GM18909 (cell line): ENCODE data around the gene SRRM5.
A peak's percentile ranks its signal among the peaks of the same experiment; 100 is the strongest.

Experiments used
- ATAC-seq: cut with Tn5 transposase; IDR thresholded peaks from one replicate; pipeline ENCODE4 v1.9.1; 2021; ENCODE audit warnings: mild to moderate bottlenecking; ENCODE audit not compliant: unreplicated experiment, poor library complexity

The SRRM5 gene

GRCh38 chr19:43610493-43610892 lies 1.4 kb upstream of the SRRM5 start:
- no peak for ATAC-seq

- no peak for ATAC-seq
Measured at GRCh38 chr19:43612374-43612773, 486 bp downstream of the SRRM5 start.

- ATAC-seq: no peak
Measured at GRCh38 chr19:43616306-43616705, 4.4 kb downstream of the SRRM5 start.

GRCh38 chr19:43616954-43617353 lies 5.1 kb downstream of the SRRM5 start:
- no peak for ATAC-seq

GRCh38 chr19:43618921-43619261 lies 7.0 kb downstream of the SRRM5 start:
- ATAC-seq: peak; percentile 41

- peak; percentile 76 for ATAC-seq
Measured at GRCh38 chr19:43619262-43620060, 7.6 kb downstream of the SRRM5 start, which contains the start of gene ZNF428. TSS of gene ZNF428 (minus strand) at chr19:43619629. CDS start at chr19:43614304, 5,325 bp downstream.

- no peak for ATAC-seq
Measured at GRCh38 chr19:43620061-43621001, 8.4 kb downstream of the SRRM5 start.

- no peak for ATAC-seq
Measured at GRCh38 chr19:43622070-43622469, 10.2 kb downstream of the SRRM5 start.

GRCh38 chr19:43622956-43623355 lies 11.1 kb downstream of the SRRM5 start:
- no peak for ATAC-seq

- no peak for ATAC-seq
Measured at GRCh38 chr19:43623889-43624670, 12.2 kb downstream of the SRRM5 start.

- no peak for ATAC-seq
Measured at GRCh38 chr19:43624933-43625332, 13.0 kb downstream of the SRRM5 start.

- no peak for ATAC-seq
Measured at GRCh38 chr19:43625918-43626579, 14.2 kb downstream of the SRRM5 start.

GRCh38 chr19:43626838-43627237 lies 14.9 kb downstream of the SRRM5 start:
- ATAC-seq: no peak

- ATAC-seq: no peak
Measured at GRCh38 chr19:43628646-43629326, 16.9 kb downstream of the SRRM5 start.

GRCh38 chr19:43631491-43631890 lies 19.6 kb downstream of the SRRM5 start:
- no peak for ATAC-seq

GRCh38 chr19:43633520-43633919 lies 21.6 kb downstream of the SRRM5 start:
- no peak for ATAC-seq

GRCh38 chr19:43634068-43634467 lies 22.2 kb downstream of the SRRM5 start:
- no peak for ATAC-seq

- ATAC-seq: no peak
Measured at GRCh38 chr19:43634506-43634871, 22.6 kb downstream of the SRRM5 start.

- no peak for ATAC-seq
Measured at GRCh38 chr19:43634872-43635560, 23.1 kb downstream of the SRRM5 start.
